K562 (cell line): ENCODE data around the gene PRM1. TPM values are rescaled to one million over a fixed set of nuclear protein-coding genes. Genes with fewer than 3 reads are reported as not detected.

Experiments
- ARID1B ChIP-seq: fragments of 450-650 bp; IDR thresholded peaks from 2 replicates; pipeline ENCODE4 v1.6.1; 2016; ENCODE audit warnings: antibody characterized with exemption, mild to moderate bottlenecking, inconsistent platforms
- CBX1 ChIP-seq: sonication (generic); IDR thresholded peaks from 2 replicates; pipeline ENCODE4 v1.6.1; 2016; ENCODE audit warnings: antibody characterized with exemption, low read depth, mild to moderate bottlenecking
- CEBPB ChIP-seq: fragments of 450-650 bp; IDR thresholded peaks from 2 replicates; pipeline ENCODE4 v1.6.1; 2016; ENCODE audit warnings: missing genetic modification characterization, missing compliant biosample characterization
- HDGF ChIP-seq: fragments of 450-650 bp; IDR thresholded peaks from 2 replicates; pipeline ENCODE4 v1.6.1; 2016
- JUN ChIP-seq, 2 experiments: sonication (generic) in 1 of 2; formaldehyde crosslinking in 1 of 2; IDR thresholded peaks; 2 replicates each; pipeline versions ENCODE4 v1.6.1 to v1.8.0; 2012 to 2022; ENCODE audit warnings: borderline replicate concordance in 2 of 2, mild to moderate bottlenecking in 2 of 2, improper control_type of control experiment in 1 of 2, low read depth in 1 of 2, low read length in 1 of 2, missing genetic modification reagents in 1 of 2
- MCM5 ChIP-seq: fragments of 450-650 bp; IDR thresholded peaks from 2 replicates; pipeline ENCODE4 v1.6.1; 2016; ENCODE audit warnings: low read depth
- NEUROD1 ChIP-seq: fragments of 150-350 bp; IDR thresholded peaks from 2 replicates; pipeline ENCODE4 v1.6.1; 2014; ENCODE audit warnings: borderline replicate concordance, low read length, low read depth; ENCODE audit not compliant: partially characterized antibody
- PHTF2 ChIP-seq: fragments of 250-450 bp; sonication (Bioruptor Pico); IDR thresholded peaks from 2 replicates; pipeline ENCODE4 v1.5.0; 2021; ENCODE audit warnings: mild to moderate bottlenecking
- YY1 ChIP-seq, 3 experiments: IDR thresholded peaks; 2 replicates each; pipeline ENCODE4 v1.6.1; 2011; ENCODE audit warnings: low read length in 2 of 3, mild to moderate bottlenecking in 2 of 3, moderate library complexity in 2 of 3, borderline replicate concordance in 1 of 3, control low read depth in 1 of 3, low read depth in 1 of 3; ENCODE audit not compliant: insufficient read depth in 3 of 3, insufficient replicate concordance in 2 of 3, control insufficient read depth in 1 of 3, insufficient read length in 1 of 3; ENCODE audit errors: extremely low read depth in 1 of 3
- ZEB2 ChIP-seq: fragments of 450-650 bp; IDR thresholded peaks from 2 replicates; pipeline ENCODE4 v1.6.1; 2016
- ZNF311 ChIP-seq: fragments of 250-450 bp; sonication (Bioruptor Pico); IDR thresholded peaks from 2 replicates; pipeline ENCODE4 v1.4.0; 2020; ENCODE audit warnings: mild to moderate bottlenecking, moderate library complexity
- ZNF584 ChIP-seq: fragments of 200-800 bp; sonication (Bioruptor generic); IDR thresholded peaks from 2 replicates; pipeline ENCODE4 v1.6.1; 2016; ENCODE audit warnings: low read depth, mild to moderate bottlenecking, missing genetic modification characterization, missing compliant biosample characterization
- polyA plus RNA-seq, 8 experiments: library from polyadenylated mRNA; depleted of rRNA in 4 of 8; stranded (reverse) in 5 of 8; unstranded in 3 of 8; fragments of >200 nt; fragmentation: Nextera tagmentation in 2 of 8; fragmentation: Illumina TruSeq in 1 of 8; extraction: Ambion mirVana in 2 of 8; extraction: Trizol in 1 of 8; gene quantifications; 2 replicates each; pipeline versions ENCODE4 v1.2.1 to v1.2.3, GENCODE V29; 2011 to 2014; ENCODE audit warnings: inconsistent platforms in 1 of 8, missing spikeins in 1 of 8
- total RNA-seq, 7 experiments: library from RNA; depleted of rRNA in 6 of 7; stranded (reverse); fragments of >200 nt in 6 of 7; fragmentation: Illumina TruSeq in 2 of 7; extraction: Trizol in 2 of 7; gene quantifications; 2 replicates each; pipeline versions ENCODE4 v1.2.1 to v1.2.3, GENCODE V29; 2011 to 2021; ENCODE audit warnings: low replicate concordance in 1 of 7
- TF ChIP-seq, protein P1 (sequence below): fragments of 250-450 bp; sonication (Bioruptor Pico); IDR thresholded peaks from 2 replicates; pipeline ENCODE4 v1.8.0; 2021; ENCODE audit warnings: moderate library complexity, mild to moderate bottlenecking, inconsistent platforms
- TF ChIP-seq, protein P2 (sequence below): fragments of 200-800 bp; sonication (Bioruptor generic); IDR thresholded peaks from 2 replicates; pipeline ENCODE4 v1.6.1; 2016; ENCODE audit warnings: missing genetic modification characterization, missing compliant biosample characterization
- TF ChIP-seq, protein P3 (sequence below): fragments of 450-650 bp; IDR thresholded peaks from 2 replicates; pipeline ENCODE4 v1.6.1; 2016
- TF ChIP-seq, protein P4 (sequence below): sonication (generic); formaldehyde crosslinking; IDR thresholded peaks from 2 replicates; pipeline ENCODE4 v1.8.0; 2022; ENCODE audit warnings: missing genetic modification reagents, mild to moderate bottlenecking, moderate library complexity, borderline replicate concordance

PRM1 gene
- total and polyA plus RNA-seq, 9 of the 15 experiments (the other 6 are each of a cell fraction or from before 2014, with no cell fraction given): not detected

DNA sequence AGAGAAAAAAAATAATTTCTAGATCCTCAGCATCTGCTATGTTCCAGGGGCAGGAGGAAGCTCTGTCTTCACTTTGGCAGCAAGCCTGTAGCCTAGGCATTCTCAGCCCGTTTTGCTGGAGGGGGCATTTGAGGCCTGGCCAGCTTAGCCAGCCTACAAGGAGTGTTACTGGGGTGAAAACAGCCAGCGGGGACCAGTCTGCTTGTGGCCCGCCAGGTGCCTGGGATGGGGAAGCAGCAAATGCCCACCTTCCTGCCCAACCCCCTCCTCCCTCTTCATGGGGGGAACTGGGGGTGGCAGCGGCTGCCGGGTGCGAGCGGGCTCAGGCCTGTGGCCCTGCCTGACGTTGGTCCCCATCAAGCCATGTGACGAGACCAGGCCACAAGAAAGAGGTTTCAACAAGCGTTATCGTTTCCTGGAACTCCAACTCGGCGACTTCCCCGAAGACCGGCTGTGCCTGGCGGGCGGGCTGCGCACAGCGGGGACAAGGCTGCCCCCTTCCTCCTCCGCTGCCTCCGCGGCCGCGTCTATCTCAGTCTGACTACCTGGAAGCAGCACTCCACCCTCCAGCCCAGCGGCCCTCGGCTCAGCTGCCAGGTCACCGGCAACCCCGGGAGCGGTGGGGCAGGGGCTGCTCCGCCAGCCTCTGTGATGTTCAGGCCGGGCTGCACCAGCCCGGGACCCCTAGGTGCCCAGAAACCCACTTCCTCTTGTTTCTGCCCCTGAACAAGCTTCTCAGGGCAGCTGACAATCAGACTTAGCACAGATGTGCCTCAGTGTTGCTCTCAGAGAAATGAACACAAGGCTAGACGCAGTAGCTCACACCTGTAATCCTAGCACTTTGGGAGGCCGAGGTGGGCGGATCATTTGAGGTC is 48.0 kb downstream of the PRM1 start (continued):
- no peak; the same call in none of the 2 replicates for TF ChIP-seq CBX1
- peak; percentile 92 for TF ChIP-seq ZNF311
- peak in 1 of 3 experiments; percentile 40 for TF ChIP-seq YY1 (IDR thresholded peaks at IDR 0.05; ENCODE audit: borderline replicate concordance in 1 of 3, control insufficient read depth in 1 of 3, extremely low read depth in 1 of 3, insufficient read depth in 3 of 3, insufficient read length in 1 of 3, insufficient replicate concordance in 2 of 3, low read depth in 1 of 3, low read length in 2 of 3)
- TF ChIP-seq, protein P1, sequence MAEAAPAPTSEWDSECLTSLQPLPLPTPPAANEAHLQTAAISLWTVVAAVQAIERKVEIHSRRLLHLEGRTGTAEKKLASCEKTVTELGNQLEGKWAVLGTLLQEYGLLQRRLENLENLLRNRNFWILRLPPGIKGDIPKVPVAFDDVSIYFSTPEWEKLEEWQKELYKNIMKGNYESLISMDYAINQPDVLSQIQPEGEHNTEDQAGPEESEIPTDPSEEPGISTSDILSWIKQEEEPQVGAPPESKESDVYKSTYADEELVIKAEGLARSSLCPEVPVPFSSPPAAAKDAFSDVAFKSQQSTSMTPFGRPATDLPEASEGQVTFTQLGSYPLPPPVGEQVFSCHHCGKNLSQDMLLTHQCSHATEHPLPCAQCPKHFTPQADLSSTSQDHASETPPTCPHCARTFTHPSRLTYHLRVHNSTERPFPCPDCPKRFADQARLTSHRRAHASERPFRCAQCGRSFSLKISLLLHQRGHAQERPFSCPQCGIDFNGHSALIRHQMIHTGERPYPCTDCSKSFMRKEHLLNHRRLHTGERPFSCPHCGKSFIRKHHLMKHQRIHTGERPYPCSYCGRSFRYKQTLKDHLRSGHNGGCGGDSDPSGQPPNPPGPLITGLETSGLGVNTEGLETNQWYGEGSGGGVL: no peak; the same call in 1 of the 2 replicates
- peak; percentile 84 for TF ChIP-seq ZNF584 (CRISPR knock-in tag)
- TF ChIP-seq ZEB2: peak; percentile 33; the same call in 1 of the 2 replicates
- TF ChIP-seq, protein P2, sequence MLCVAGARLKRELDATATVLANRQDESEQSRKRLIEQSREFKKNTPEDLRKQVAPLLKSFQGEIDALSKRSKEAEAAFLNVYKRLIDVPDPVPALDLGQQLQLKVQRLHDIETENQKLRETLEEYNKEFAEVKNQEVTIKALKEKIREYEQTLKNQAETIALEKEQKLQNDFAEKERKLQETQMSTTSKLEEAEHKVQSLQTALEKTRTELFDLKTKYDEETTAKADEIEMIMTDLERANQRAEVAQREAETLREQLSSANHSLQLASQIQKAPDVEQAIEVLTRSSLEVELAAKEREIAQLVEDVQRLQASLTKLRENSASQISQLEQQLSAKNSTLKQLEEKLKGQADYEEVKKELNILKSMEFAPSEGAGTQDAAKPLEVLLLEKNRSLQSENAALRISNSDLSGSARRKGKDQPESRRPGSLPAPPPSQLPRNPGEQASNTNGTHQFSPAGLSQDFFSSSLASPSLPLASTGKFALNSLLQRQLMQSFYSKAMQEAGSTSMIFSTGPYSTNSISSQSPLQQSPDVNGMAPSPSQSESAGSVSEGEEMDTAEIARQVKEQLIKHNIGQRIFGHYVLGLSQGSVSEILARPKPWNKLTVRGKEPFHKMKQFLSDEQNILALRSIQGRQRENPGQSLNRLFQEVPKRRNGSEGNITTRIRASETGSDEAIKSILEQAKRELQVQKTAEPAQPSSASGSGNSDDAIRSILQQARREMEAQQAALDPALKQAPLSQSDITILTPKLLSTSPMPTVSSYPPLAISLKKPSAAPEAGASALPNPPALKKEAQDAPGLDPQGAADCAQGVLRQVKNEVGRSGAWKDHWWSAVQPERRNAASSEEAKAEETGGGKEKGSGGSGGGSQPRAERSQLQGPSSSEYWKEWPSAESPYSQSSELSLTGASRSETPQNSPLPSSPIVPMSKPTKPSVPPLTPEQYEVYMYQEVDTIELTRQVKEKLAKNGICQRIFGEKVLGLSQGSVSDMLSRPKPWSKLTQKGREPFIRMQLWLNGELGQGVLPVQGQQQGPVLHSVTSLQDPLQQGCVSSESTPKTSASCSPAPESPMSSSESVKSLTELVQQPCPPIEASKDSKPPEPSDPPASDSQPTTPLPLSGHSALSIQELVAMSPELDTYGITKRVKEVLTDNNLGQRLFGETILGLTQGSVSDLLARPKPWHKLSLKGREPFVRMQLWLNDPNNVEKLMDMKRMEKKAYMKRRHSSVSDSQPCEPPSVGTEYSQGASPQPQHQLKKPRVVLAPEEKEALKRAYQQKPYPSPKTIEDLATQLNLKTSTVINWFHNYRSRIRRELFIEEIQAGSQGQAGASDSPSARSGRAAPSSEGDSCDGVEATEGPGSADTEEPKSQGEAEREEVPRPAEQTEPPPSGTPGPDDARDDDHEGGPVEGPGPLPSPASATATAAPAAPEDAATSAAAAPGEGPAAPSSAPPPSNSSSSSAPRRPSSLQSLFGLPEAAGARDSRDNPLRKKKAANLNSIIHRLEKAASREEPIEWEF (CRISPR knock-in tag): 0 out of 2 replicates have a peak, but pooled peaks have one; percentile 49
- TF ChIP-seq ARID1B: peak; percentile 84
- TF ChIP-seq JUN (IDR thresholded peaks at IDR 0.05; ENCODE audit: borderline replicate concordance, low read depth, low read length): peak; percentile 9; the same call in 1 of the 2 replicates
- no peak for TF ChIP-seq JUN (CRISPR knock-in tag; IDR thresholded peaks at IDR 0.05; ENCODE audit: borderline replicate concordance)
- TF ChIP-seq, protein P3, sequence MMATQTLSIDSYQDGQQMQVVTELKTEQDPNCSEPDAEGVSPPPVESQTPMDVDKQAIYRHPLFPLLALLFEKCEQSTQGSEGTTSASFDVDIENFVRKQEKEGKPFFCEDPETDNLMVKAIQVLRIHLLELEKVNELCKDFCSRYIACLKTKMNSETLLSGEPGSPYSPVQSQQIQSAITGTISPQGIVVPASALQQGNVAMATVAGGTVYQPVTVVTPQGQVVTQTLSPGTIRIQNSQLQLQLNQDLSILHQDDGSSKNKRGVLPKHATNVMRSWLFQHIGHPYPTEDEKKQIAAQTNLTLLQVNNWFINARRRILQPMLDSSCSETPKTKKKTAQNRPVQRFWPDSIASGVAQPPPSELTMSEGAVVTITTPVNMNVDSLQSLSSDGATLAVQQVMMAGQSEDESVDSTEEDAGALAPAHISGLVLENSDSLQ: peak; percentile 46
- TF ChIP-seq CEBPB (tag): 0 out of 2 replicates have a peak, but pooled peaks have one; percentile 43
- no peak for TF ChIP-seq MCM5
- 0 out of 2 replicates have a peak, but pooled peaks have one; percentile 67 for TF ChIP-seq PHTF2 (CRISPR knock-in tag)
- 0 out of 2 replicates have a peak, but pooled peaks have one; percentile 18 for TF ChIP-seq HDGF
- peak; percentile 18 for TF ChIP-seq NEUROD1
- TF ChIP-seq, protein P4, sequence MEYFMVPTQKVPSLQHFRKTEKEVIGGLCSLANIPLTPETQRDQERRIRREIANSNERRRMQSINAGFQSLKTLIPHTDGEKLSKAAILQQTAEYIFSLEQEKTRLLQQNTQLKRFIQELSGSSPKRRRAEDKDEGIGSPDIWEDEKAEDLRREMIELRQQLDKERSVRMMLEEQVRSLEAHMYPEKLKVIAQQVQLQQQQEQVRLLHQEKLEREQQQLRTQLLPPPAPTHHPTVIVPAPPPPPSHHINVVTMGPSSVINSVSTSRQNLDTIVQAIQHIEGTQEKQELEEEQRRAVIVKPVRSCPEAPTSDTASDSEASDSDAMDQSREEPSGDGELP (CRISPR knock-in tag): peak; percentile 97
